IMR-90 (cell line): ENCODE results near the gene ZNF112. TPM values are rescaled to one million over a fixed set of nuclear protein-coding genes. Genes with fewer than 3 reads are reported as not detected.

Experiments
- ATAC-seq: fragments of 200-7000 bp; cut with Tn5 transposase; 2 replicates; pipeline ENCODE4 v1.9.1; 2020; ENCODE audit warnings: low read depth, mild to moderate bottlenecking, moderate library complexity
- BruUV-seq: library from RNA; stranded (reverse); fragments of 400-500 nt; replicated peaks from 2 replicates; lab custom pipeline; 2021; lab: Mats Ljungman, UMichigan
- CTCF ChIA-PET: fragments of 300-600 bp; formaldehyde crosslinking; extraction: SDS; loops from one replicate; lab custom pipeline; 2021; ENCODE audit warnings: antibody characterized with exemption; lab: Yijun Ruan, JAX
- POLR2A ChIA-PET: fragments of 300-600 bp; sonication (Branson Sonifier 250); formaldehyde crosslinking; loops from one replicate; lab custom pipeline; 2022; ENCODE audit warnings: antibody characterized with exemption; ENCODE audit not compliant: unreplicated experiment; lab: Charles Lee
- DNase-seq: peaks from one replicate; pipeline ENCODE4 v3.0.0; 2013
- H2AFZ ChIP-seq: replicated peaks from 2 replicates; pipeline ENCODE3; 2013; ENCODE audit warnings: low read length, mild to moderate bottlenecking; ENCODE audit not compliant: poor library complexity
- H2AK5ac ChIP-seq: 2 replicates; pipeline ENCODE4 v1.6.1; 2013; ENCODE audit warnings: low read depth, low read length, inconsistent platforms
- H2AK9ac ChIP-seq: replicated peaks from 2 replicates; pipeline ENCODE3; 2013; ENCODE audit warnings: mild to moderate bottlenecking, low read depth, low read length, moderate library complexity; ENCODE audit not compliant: poor library complexity
- H2BK120ac ChIP-seq: 2 replicates; pipeline ENCODE4 v1.6.1; 2013; ENCODE audit warnings: low read depth, low read length, inconsistent platforms
- H2BK15ac ChIP-seq: 3 replicates; pipeline ENCODE4 v1.6.1; 2013; ENCODE audit warnings: low read depth, low read length, inconsistent platforms
- H2BK20ac ChIP-seq: 2 replicates; pipeline ENCODE4 v1.6.1; 2013; ENCODE audit warnings: low read depth, mild to moderate bottlenecking, inconsistent platforms, low read length, moderate library complexity
- H2BK5ac ChIP-seq: 2 replicates; pipeline ENCODE4 v1.6.1; 2013; ENCODE audit warnings: mild to moderate bottlenecking, low read depth, low read length, inconsistent platforms; ENCODE audit not compliant: poor library complexity, severe bottlenecking
- H3K14ac ChIP-seq: replicated peaks from 2 replicates; pipeline ENCODE4 v1.6.1; 2013; ENCODE audit warnings: low read depth, low read length, inconsistent platforms
- H3K18ac ChIP-seq: 2 replicates; pipeline ENCODE4 v1.6.1; 2013; ENCODE audit warnings: low read depth, low read length, control low read depth
- H3K23ac ChIP-seq: 2 replicates; pipeline ENCODE4 v1.6.1; 2013; ENCODE audit warnings: low read depth, low read length, inconsistent platforms
- H3K27ac ChIP-seq: 2 replicates; pipeline ENCODE4 v1.5.1; 2013; ENCODE audit warnings: mild to moderate bottlenecking, control low read depth, low read length; ENCODE audit not compliant: insufficient read depth
- H3K27me3 ChIP-seq: 2 replicates; pipeline ENCODE4 v1.6.1; 2013; ENCODE audit warnings: low read length; ENCODE audit not compliant: control insufficient read depth, insufficient read depth
- H3K36me3 ChIP-seq: 2 replicates; pipeline ENCODE4 v1.6.1; 2013; ENCODE audit warnings: low read length, mixed read lengths; ENCODE audit not compliant: control insufficient read depth, insufficient read depth
- H3K4ac ChIP-seq: 2 replicates; pipeline ENCODE4 v1.6.1; 2013; ENCODE audit warnings: low read depth, low read length, inconsistent platforms
- H3K4me1 ChIP-seq: 2 replicates; pipeline ENCODE4 v1.6.1; 2013; ENCODE audit warnings: low read length, mixed read lengths; ENCODE audit not compliant: control insufficient read depth, insufficient read depth
- H3K4me2 ChIP-seq: 2 replicates; pipeline ENCODE4 v1.6.1; 2013; ENCODE audit warnings: low read depth, mild to moderate bottlenecking, control low read depth, low read length, moderate library complexity
- H3K4me3 ChIP-seq: 2 replicates; pipeline ENCODE4 v1.5.1; 2013; ENCODE audit warnings: low read depth, mild to moderate bottlenecking, control low read depth, low read length, moderate library complexity; ENCODE audit not compliant: insufficient read depth
- H3K56ac ChIP-seq: 2 replicates; pipeline ENCODE4 v1.6.1; 2013; ENCODE audit warnings: low read length, inconsistent platforms; ENCODE audit not compliant: insufficient read depth; ENCODE audit errors: extremely low read depth
- H3K79me1 ChIP-seq, 2 experiments: 2 replicates each; pipeline ENCODE4 v1.6.1; 2013; ENCODE audit warnings: low read length in 2 of 2, inconsistent platforms in 1 of 2, low read depth in 1 of 2
- H3K9ac ChIP-seq: 2 replicates; pipeline ENCODE4 v1.6.1; 2013; ENCODE audit warnings: low read depth, low read length, control low read depth
- H3K9me1 ChIP-seq: 2 replicates; pipeline ENCODE4 v1.6.1; 2013; ENCODE audit warnings: low read length, inconsistent platforms; ENCODE audit not compliant: insufficient read depth
- H3K9me3 ChIP-seq: 2 replicates; pipeline ENCODE4 v1.6.1; 2013; ENCODE audit warnings: low read length; ENCODE audit not compliant: control insufficient read depth, insufficient read depth
- H4K20me1 ChIP-seq: 2 replicates; pipeline ENCODE4 v1.6.1; 2013; ENCODE audit warnings: low read length, inconsistent platforms; ENCODE audit not compliant: insufficient read depth
- H4K5ac ChIP-seq: 2 replicates; pipeline ENCODE4 v1.6.1; 2013; ENCODE audit warnings: mild to moderate bottlenecking, low read depth, low read length, control low read depth
- H4K8ac ChIP-seq, 2 experiments: 2 replicates each; pipeline ENCODE4 v1.6.1; 2013; ENCODE audit warnings: low read depth in 2 of 2, low read length in 2 of 2, control low read depth in 1 of 2, inconsistent platforms in 1 of 2
- H4K91ac ChIP-seq: 2 replicates; pipeline ENCODE4 v1.6.1; 2013; ENCODE audit warnings: low read depth, low read length, inconsistent platforms; ENCODE audit not compliant: insufficient read depth
- CEBPB ChIP-seq: IDR thresholded peaks from 2 replicates; pipeline ENCODE4 v1.6.1; 2012; ENCODE audit warnings: low read depth, low read length, improper control_type of control experiment
- CHD1 ChIP-seq: IDR thresholded peaks from 2 replicates; pipeline ENCODE4 v1.6.1; 2012; ENCODE audit warnings: low read depth, low read length, improper control_type of control experiment
- ELK1 ChIP-seq: fragments of 150-350 bp; IDR thresholded peaks from 2 replicates; pipeline ENCODE4 v1.6.1; 2016; ENCODE audit warnings: low read depth, mild to moderate bottlenecking, low read length, moderate library complexity, borderline replicate concordance
- FOS ChIP-seq: fragments of 150-350 bp; IDR thresholded peaks from 2 replicates; pipeline ENCODE4 v1.6.1; 2016; ENCODE audit warnings: low read depth, low read length
- MAFK ChIP-seq: IDR thresholded peaks from 2 replicates; pipeline ENCODE4 v1.6.1; 2012; ENCODE audit warnings: low read depth, low read length, improper control_type of control experiment
- MAZ ChIP-seq: IDR thresholded peaks from 2 replicates; pipeline ENCODE4 v1.6.1; 2012; ENCODE audit warnings: low read depth, mild to moderate bottlenecking, low read length, improper control_type of control experiment, moderate library complexity, borderline replicate concordance
- MXI1 ChIP-seq: IDR thresholded peaks from 2 replicates; pipeline ENCODE4 v1.6.1; 2012; ENCODE audit warnings: low read depth, mild to moderate bottlenecking, low read length, moderate library complexity, borderline replicate concordance
- NFE2L2 ChIP-seq: fragments of 150-350 bp; IDR thresholded peaks from 2 replicates; pipeline ENCODE4 v1.6.1; 2016; ENCODE audit warnings: low read depth, mild to moderate bottlenecking, low read length
- POLR2A ChIP-seq: IDR thresholded peaks from 2 replicates; pipeline ENCODE4 v1.6.1; 2012; ENCODE audit warnings: mild to moderate bottlenecking, low read depth, low read length
- RAD21 ChIP-seq: IDR thresholded peaks from 2 replicates; pipeline ENCODE4 v1.6.1; 2012; ENCODE audit warnings: low read length, improper control_type of control experiment
- RCOR1 ChIP-seq: IDR thresholded peaks from 2 replicates; pipeline ENCODE4 v1.6.1; 2012; ENCODE audit warnings: mild to moderate bottlenecking, low read length, improper control_type of control experiment; ENCODE audit not compliant: insufficient replicate concordance
- RFX5 ChIP-seq: IDR thresholded peaks from 2 replicates; pipeline ENCODE4 v1.8.0; 2012; ENCODE audit warnings: low read depth, mild to moderate bottlenecking, low read length, moderate library complexity
- SMC3 ChIP-seq: fragments of 150-350 bp; IDR thresholded peaks from 2 replicates; pipeline ENCODE4 v1.6.1; 2016; ENCODE audit warnings: low read depth, mild to moderate bottlenecking, antibody characterized with exemption, low read length, moderate library complexity
- USF2 ChIP-seq: fragments of 150-350 bp; IDR thresholded peaks from 2 replicates; pipeline ENCODE4 v1.6.1; 2017; ENCODE audit warnings: mild to moderate bottlenecking, antibody characterized with exemption, low read length, low read depth
- WGBS, 2 experiments: methylation state at CpG; one replicate each; pipeline versions ENCODE4 v1.1.5 to v1.1.7; 2013; ENCODE audit warnings: missing lambda C conversion rate in 2 of 2; ENCODE audit not compliant: insufficient read length in 1 of 2; ENCODE audit errors: extremely low coverage in 2 of 2; 5-methylcytosine and 5-hydroxymethylcytosine counted together
- dilution Hi-C: fragments of 300-500 bp; cut with HindIII; formaldehyde crosslinking; loops from one replicate; pipeline ENCODE4 v1.14.3; 2018; ENCODE audit warnings: low sequenced_read_pairs; ENCODE audit not compliant: unreplicated experiment
- in situ Hi-C: fragments of 300-500 bp; cut with MboI; formaldehyde crosslinking; loops from 3 replicates; pipeline ENCODE4 v1.14.3; 2019; ENCODE audit warnings: low sequenced_read_pairs, inconsistent platforms, mixed read lengths
- intact Hi-C: fragments of 100-400 bp; cut with micrococcal nuclease; formaldehyde crosslinking; loops from 2 replicates; pipeline ENCODE4 v1.10.0; 2022
- polyA plus RNA-seq, 3 experiments: library from polyadenylated mRNA; depleted of rRNA; stranded (reverse); fragments of >200 nt; gene quantifications; 2 replicates each; pipeline ENCODE4 v1.2.3, GENCODE V29; 2012; ENCODE audit warnings: low replicate concordance in 1 of 3
- total RNA-seq: library from RNA; depleted of rRNA; stranded (reverse); fragments of >200 nt; gene quantifications from 2 replicates; pipeline ENCODE4 v1.2.3, GENCODE V29; 2012
- TF ChIP-seq, protein P1 (sequence below): conservative IDR thresholded peaks from 2 replicates; pipeline ENCODE4 v1.5.1; 2012; ENCODE audit warnings: mild to moderate bottlenecking, low read depth, low read length, improper control_type of control experiment

The ZNF112 gene
- total and polyA plus RNA-seq, 2 of the 4 experiments (the other 2 are of a cell fraction), result 2.1 to 7.7 TPM

GRCh38 chr19:44367024-44367423 lies 10.5 kb upstream of the ZNF112 start:
- Histone ChIP-seq H3K36me3 (no peaks in the 10 kb centered on the region), H3K56ac (no peak overlapping the region), H4K20me1 (no peaks in the 10 kb centered on the region), H2BK120ac (no peak overlapping the region), H3K14ac (no peak overlapping the region), H2AK5ac (no peak overlapping the region), H2BK20ac (no peak overlapping the region), H4K91ac (no peak overlapping the region), H2BK15ac (no peak overlapping the region), H3K27ac (no peak overlapping the region), H2AFZ (no peak overlapping the region), H3K9me3 (no peaks in the 10 kb centered on the region; the same call in 1 of the 2 replicates), H3K4ac (no peak overlapping the region), H3K79me1 (no peaks in the 10 kb centered on the region), H3K4me1 (no peaks in the 10 kb centered on the region), H4K8ac (no peak overlapping the region), H3K9ac (no peak overlapping the region), H3K4me2 (no peak overlapping the region), H3K23ac (no peak overlapping the region), H2BK5ac (no peak overlapping the region), H2AK9ac (no peak overlapping the region), H3K27me3 (no peaks in the 10 kb centered on the region), H3K9me1 (no peaks in the 10 kb centered on the region), H4K5ac (no peak overlapping the region), H3K18ac (no peak overlapping the region), H3K4me3 (no peak overlapping the region)
- dilution Hi-C loops, result no loop called here
- CTCF ChIA-PET, result no interaction called here
- ATAC-seq (no peak), DNase-seq (no peak)
- 81% methylated on average over 5 of the region's 17 CpGs; no CpG with 5 or more reads in 1 of the 2 experiments for WGBS, 2 experiments
- in situ Hi-C loops, result no loop called here
- TF ChIP-seq RFX5, result no peak
- TF ChIP-seq MAFK, result no peak
- TF ChIP-seq CHD1, result no peak
- TF ChIP-seq RAD21, result no peak
- no peak for TF ChIP-seq CEBPB
- no peak for TF ChIP-seq ELK1
- no peak for TF ChIP-seq MXI1
- TF ChIP-seq USF2, result no peak
- no peak for TF ChIP-seq SMC3
- no peak for TF ChIP-seq NFE2L2
- TF ChIP-seq POLR2A, result no peak
- no peak for TF ChIP-seq FOS
- no peak for TF ChIP-seq RCOR1
- TF ChIP-seq, protein P1, sequence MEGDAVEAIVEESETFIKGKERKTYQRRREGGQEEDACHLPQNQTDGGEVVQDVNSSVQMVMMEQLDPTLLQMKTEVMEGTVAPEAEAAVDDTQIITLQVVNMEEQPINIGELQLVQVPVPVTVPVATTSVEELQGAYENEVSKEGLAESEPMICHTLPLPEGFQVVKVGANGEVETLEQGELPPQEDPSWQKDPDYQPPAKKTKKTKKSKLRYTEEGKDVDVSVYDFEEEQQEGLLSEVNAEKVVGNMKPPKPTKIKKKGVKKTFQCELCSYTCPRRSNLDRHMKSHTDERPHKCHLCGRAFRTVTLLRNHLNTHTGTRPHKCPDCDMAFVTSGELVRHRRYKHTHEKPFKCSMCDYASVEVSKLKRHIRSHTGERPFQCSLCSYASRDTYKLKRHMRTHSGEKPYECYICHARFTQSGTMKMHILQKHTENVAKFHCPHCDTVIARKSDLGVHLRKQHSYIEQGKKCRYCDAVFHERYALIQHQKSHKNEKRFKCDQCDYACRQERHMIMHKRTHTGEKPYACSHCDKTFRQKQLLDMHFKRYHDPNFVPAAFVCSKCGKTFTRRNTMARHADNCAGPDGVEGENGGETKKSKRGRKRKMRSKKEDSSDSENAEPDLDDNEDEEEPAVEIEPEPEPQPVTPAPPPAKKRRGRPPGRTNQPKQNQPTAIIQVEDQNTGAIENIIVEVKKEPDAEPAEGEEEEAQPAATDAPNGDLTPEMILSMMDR, result no peak
- no peak for TF ChIP-seq MAZ
- BruUV-seq, result no TSS peak
- intact Hi-C loops, result no loop called here
- POLR2A ChIA-PET, result no interaction called here
